Karpas-422 (cell line): Measurements from ENCODE around the gene KNSTRN. TPM values are rescaled to one million over a fixed set of nuclear protein-coding genes. Genes with fewer than 3 reads are reported as not detected.

Experiments used
- DNase-seq: peaks from one replicate; pipeline ENCODE4 v3.0.0-alpha.2; 2015
- H2AFZ ChIP-seq: fragments of 200-600 bp; sonication (generic); 2 replicates; pipeline ENCODE4 v1.6.1; 2014; ENCODE audit warnings: antibody characterized with exemption, low read length, mixed read lengths
- H3K27ac ChIP-seq: fragments of 200-600 bp; sonication (generic); 2 replicates; pipeline ENCODE4 v1.5.1; 2014; ENCODE audit warnings: mild to moderate bottlenecking, low read length, moderate library complexity
- H3K27me3 ChIP-seq: fragments of 200-600 bp; sonication (generic); 2 replicates; pipeline ENCODE4 v1.6.1; 2014; ENCODE audit warnings: low read length, mixed read lengths
- H3K36me3 ChIP-seq: fragments of 200-600 bp; sonication (generic); 2 replicates; pipeline ENCODE4 v1.6.1; 2014; ENCODE audit warnings: low read length, mixed read lengths; ENCODE audit not compliant: insufficient read depth
- H3K4me1 ChIP-seq: fragments of 200-600 bp; sonication (generic); 2 replicates; pipeline ENCODE4 v1.6.1; 2014; ENCODE audit warnings: mild to moderate bottlenecking, low read length, mixed read lengths
- H3K4me2 ChIP-seq: fragments of 200-600 bp; sonication (generic); 2 replicates; pipeline ENCODE4 v1.6.1; 2014; ENCODE audit warnings: low read length, low read depth, mild to moderate bottlenecking; ENCODE audit not compliant: poor library complexity, severe bottlenecking
- H3K4me3 ChIP-seq: fragments of 200-600 bp; sonication (generic); 2 replicates; pipeline ENCODE4 v1.5.1; 2014; ENCODE audit warnings: mild to moderate bottlenecking, antibody characterized with exemption, low read length, mixed read lengths
- H3K79me2 ChIP-seq: fragments of 200-600 bp; sonication (generic); 2 replicates; pipeline ENCODE4 v1.6.1; 2014; ENCODE audit warnings: mild to moderate bottlenecking, low read length, mixed read lengths
- H3K9ac ChIP-seq: fragments of 200-600 bp; sonication (generic); 2 replicates; pipeline ENCODE4 v1.6.0; 2014; ENCODE audit warnings: low read length
- H3K9me2 ChIP-seq: fragments of 200-600 bp; sonication (generic), shearing (Covaris generic); replicated peaks from 2 replicates; pipeline ENCODE4 v1.6.0; 2014; ENCODE audit warnings: mild to moderate bottlenecking, low read length, moderate library complexity; ENCODE audit not compliant: insufficient read depth
- H3K9me3 ChIP-seq: fragments of 300-700, 200-600 bp; sonication (generic); 2 replicates; pipeline ENCODE4 v1.6.1; 2014; ENCODE audit warnings: low read length, mixed read lengths
- H4K20me1 ChIP-seq: fragments of 200-600 bp; sonication (generic); 2 replicates; pipeline ENCODE4 v1.6.1; 2014; ENCODE audit warnings: mild to moderate bottlenecking, antibody characterized with exemption, low read length, low read depth; ENCODE audit not compliant: insufficient read depth
- total RNA-seq: library from RNA; depleted of rRNA; stranded (reverse); fragments of >200 nt; shearing (Covaris generic); gene quantifications from 2 replicates; pipeline ENCODE4 v1.2.3, GENCODE V29; 2014; ENCODE audit warnings: low replicate concordance

KNSTRN gene
- total RNA-seq, 1 experiment from 2014 or later, result 34.5 TPM

DNA sequence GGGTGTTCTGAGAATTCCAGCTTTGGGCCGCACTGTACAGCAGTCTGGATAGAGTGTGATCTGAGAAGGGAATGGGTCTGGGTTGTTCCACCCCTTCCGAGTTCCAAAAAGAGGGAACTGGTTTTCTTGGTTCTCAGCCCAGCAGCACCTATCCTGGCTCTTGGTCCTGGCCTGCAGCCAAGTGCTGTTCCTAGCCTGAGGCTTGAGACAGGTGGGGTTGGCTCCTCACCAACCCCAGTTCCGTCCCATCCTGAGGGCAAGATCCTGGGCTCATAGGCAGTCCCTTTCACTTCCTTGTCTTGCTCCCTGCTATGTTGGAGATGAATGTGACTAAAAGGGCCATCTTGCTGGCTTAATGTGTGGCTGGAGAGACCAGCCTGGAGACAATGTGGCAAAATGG, 38.3 kb downstream of the KNSTRN start:
- H3K4me3 ChIP-seq, result no peak overlapping the region
- DNase-seq, result no peak
- no peak overlapping the region for H3K4me2 ChIP-seq

DNA sequence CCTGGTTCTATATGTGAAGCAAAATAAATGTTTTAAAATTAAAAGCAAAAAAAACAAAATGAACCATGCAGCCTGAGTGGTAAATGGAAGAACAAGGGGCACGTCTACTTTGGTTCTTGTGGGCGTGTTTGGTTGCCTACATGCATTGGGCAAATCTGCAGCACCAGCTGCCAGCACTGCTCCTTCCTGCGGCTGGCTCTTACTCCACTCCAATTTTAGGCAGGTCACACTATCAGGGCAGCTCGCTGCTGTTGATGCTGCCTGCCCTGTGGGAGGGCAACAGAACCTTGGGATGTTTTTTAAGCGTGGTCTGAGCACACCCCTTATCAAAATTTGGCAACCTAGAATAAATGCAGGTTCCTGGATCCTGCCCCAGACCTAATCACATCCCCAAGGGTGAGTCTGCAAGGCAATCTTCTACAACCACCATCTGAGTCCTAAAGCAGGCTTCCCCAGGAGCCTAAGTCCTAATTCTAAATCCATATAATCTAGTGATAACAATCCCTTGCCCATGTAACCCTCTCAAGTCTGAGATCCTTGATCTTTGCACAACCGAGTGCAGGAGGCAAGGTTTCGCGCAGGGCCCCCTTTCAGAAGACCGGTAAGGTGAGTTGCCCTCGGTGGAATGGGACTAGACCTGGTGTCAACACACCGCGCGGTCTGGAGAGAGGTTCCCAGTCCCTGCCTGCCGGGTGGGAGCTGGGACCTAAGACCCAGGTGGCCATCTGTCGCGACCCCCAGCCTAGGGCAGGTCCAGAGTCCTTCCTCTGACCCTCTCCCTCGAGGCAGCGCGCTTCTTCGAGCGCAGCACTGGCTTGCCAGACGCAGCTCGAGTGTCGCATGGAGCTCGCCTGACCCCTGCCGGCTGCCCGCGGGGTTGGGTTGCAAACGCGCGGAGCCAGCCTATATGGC, 39.0 kb downstream of the KNSTRN start:
- DNase-seq, result peak; percentile 92
- H3K27ac ChIP-seq, result no peak overlapping the region
- H3K9me3 ChIP-seq, result no peaks in the 10 kb centered on the region
- H3K4me2 ChIP-seq, result no peak overlapping the region
- H4K20me1 ChIP-seq, result 0 out of 2 replicates have a peak, but pooled peaks cover 8% of the 10 kb centered on the region
- H3K4me3 ChIP-seq, result no peak overlapping the region
- H3K9me2 ChIP-seq, result no peaks in the 10 kb centered on the region
- H2AFZ ChIP-seq, result no peak overlapping the region
- H3K4me1 ChIP-seq, result 0 out of 2 replicates have a peak, but pooled peaks cover 2% of the 10 kb centered on the region
- H3K36me3 ChIP-seq, result peaks cover 5% of the 10 kb centered on the region; the same call in 1 of the 2 replicates
- H3K79me2 ChIP-seq, result no peaks in the 10 kb centered on the region
- no peaks in the 10 kb centered on the region for H3K27me3 ChIP-seq
- no peak overlapping the region for H3K9ac ChIP-seq

More for the DNA sequence above, 38.3 kb downstream of the KNSTRN start:
- no peaks in the 10 kb centered on the region for H3K9me2 ChIP-seq
- no peaks in the 10 kb centered on the region for H3K9me3 ChIP-seq
- H3K36me3 ChIP-seq, result peaks cover 5% of the 10 kb centered on the region; the same call in 1 of the 2 replicates
- H3K9ac ChIP-seq, result no peak overlapping the region
- H3K27ac ChIP-seq, result no peak overlapping the region
- H2AFZ ChIP-seq, result no peak overlapping the region
- H4K20me1 ChIP-seq, result 0 out of 2 replicates have a peak, but pooled peaks cover 8% of the 10 kb centered on the region
- H3K4me1 ChIP-seq, result 0 out of 2 replicates have a peak, but pooled peaks cover 2% of the 10 kb centered on the region
- H3K79me2 ChIP-seq, result no peaks in the 10 kb centered on the region
- no peaks in the 10 kb centered on the region for H3K27me3 ChIP-seq

DNA sequence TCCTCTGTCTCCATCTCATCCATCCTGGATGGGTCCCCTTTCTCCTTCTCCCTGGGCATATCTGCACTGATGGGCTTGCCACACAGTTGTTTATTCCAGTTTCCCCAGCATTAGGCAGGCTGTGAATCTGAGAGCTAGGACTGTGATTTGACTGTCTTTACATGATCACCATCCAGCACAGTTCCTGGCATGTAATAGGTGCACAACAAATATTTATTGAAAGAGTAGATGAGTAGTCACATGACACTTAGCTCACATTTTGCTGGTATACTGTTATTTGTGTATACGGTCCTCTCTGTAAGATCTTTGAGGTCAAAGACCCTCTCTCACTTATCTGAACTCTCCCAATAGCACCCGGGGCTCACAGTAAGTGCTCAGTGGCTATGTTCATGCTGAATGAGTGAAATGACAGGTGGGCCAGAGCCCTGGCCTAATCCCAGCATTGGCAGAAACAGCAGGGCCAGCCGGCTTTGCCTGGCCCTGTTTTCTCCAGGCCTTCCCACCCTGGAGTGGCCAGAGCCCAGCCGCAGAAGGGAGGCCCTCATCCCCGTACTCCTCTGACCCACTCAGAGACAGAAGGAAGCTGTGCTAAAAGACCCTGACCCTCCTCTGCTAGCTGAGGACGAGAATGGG, 42.1 kb downstream of the KNSTRN start:
- H3K9me3 ChIP-seq, result no peaks in the 10 kb centered on the region
- H4K20me1 ChIP-seq, result 0 out of 2 replicates have a peak, but pooled peaks cover 8% of the 10 kb centered on the region
- H3K4me3 ChIP-seq, result no peak overlapping the region
- no peaks in the 10 kb centered on the region for H3K9me2 ChIP-seq
- no peak for DNase-seq
- no peaks in the 10 kb centered on the region for H3K79me2 ChIP-seq
- H3K4me2 ChIP-seq, result no peak overlapping the region
- 0 out of 2 replicates have a peak, but pooled peaks cover 2% of the 10 kb centered on the region for H3K4me1 ChIP-seq
- no peaks in the 10 kb centered on the region for H3K36me3 ChIP-seq
- no peak overlapping the region for H2AFZ ChIP-seq
- H3K27ac ChIP-seq, result no peak overlapping the region
- no peaks in the 10 kb centered on the region for H3K27me3 ChIP-seq
- no peak overlapping the region for H3K9ac ChIP-seq

GRCh38 chr15:40425681-40426080, 43.2 kb downstream of the KNSTRN start:
- Histone ChIP-seq H3K9me2 (no peaks in the 10 kb centered on the region), H3K27ac (no peak overlapping the region), H3K9me3 (no peaks in the 10 kb centered on the region), H3K4me2 (no peak overlapping the region), H4K20me1 (0 out of 2 replicates have a peak, but pooled peaks cover 2% of the 10 kb centered on the region), H3K4me1 (0 out of 2 replicates have a peak, but pooled peaks cover 2% of the 10 kb centered on the region), H2AFZ (no peak overlapping the region), H3K9ac (no peak overlapping the region), H3K27me3 (no peaks in the 10 kb centered on the region), H3K4me3 (no peak overlapping the region), H3K79me2 (no peaks in the 10 kb centered on the region), H3K36me3 (no peaks in the 10 kb centered on the region)
- DNase-seq, result no peak

DNA sequence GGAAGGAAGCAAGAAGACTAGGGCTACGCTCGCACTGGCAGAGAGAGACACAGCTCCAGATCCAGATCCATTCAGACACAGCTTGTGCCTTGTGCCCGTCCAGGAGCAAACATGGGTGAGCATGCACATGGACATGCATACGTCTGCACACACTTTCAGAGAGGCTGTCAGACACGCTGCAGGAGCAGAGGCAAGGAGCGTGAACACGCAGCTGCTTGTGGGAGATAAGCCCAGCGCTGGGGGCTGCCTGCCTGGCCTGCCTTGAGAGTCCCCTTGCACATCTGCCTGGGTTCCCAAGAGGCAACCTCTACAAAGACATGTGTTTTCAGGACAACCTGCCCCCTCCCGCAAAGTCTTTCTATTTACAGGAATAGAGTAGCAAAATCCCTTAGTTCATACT, 44.7 kb downstream of the KNSTRN start:
- Histone ChIP-seq H3K36me3 (no peaks in the 10 kb centered on the region), H3K9me3 (no peaks in the 10 kb centered on the region), H3K79me2 (no peaks in the 10 kb centered on the region), H3K9me2 (no peaks in the 10 kb centered on the region), H3K27me3 (no peaks in the 10 kb centered on the region), H3K4me1 (no peaks in the 10 kb centered on the region), H3K4me2 (no peak overlapping the region), H4K20me1 (no peaks in the 10 kb centered on the region), H2AFZ (no peak overlapping the region), H3K9ac (no peak overlapping the region), H3K4me3 (no peak overlapping the region), H3K27ac (no peak overlapping the region)
- no peak for DNase-seq

GRCh38 chr15:40428185-40428584, 45.7 kb downstream of the KNSTRN start:
- Histone ChIP-seq H3K36me3 (no peaks in the 10 kb centered on the region), H3K9me2 (no peaks in the 10 kb centered on the region), H3K4me2 (no peak overlapping the region), H3K4me3 (no peak overlapping the region), H3K4me1 (no peaks in the 10 kb centered on the region), H3K9ac (no peak overlapping the region), H3K27ac (no peak overlapping the region), H3K9me3 (no peaks in the 10 kb centered on the region), H2AFZ (no peak overlapping the region), H3K27me3 (no peaks in the 10 kb centered on the region), H3K79me2 (no peaks in the 10 kb centered on the region), H4K20me1 (no peaks in the 10 kb centered on the region)
- DNase-seq, result no peak

DNA sequence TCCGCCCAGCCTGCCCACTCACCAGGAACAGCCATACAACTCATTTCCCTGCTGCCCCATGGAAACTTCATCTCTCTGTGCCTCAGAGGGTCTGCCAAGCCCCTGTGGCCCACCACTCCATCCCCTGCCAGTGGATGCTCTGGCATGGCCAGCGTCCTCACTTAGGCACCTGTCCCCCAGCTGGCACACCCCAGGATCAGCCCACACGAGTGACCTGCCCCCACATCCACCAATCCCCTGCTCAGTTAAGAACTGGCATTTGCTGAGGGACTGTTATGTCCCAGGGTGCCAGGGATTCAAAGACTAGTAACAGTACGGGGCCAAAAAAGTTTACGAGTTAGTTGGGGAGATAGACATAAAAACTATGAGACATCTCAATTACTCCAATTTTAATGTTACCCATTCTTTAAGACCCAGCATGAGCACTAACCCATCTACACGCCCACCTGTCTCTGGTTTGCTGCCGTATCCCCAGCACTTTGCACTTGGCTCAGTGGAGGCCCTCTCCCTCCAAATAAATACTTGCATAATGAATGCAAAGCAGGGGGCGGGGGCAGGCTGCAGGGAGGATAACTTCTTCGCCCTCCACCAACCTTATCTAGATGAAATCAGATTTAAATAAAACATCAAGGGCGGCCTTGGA, 46.7 kb downstream of the KNSTRN start:
- no peak for DNase-seq
- Histone ChIP-seq H3K9me2 (no peaks in the 10 kb centered on the region), H3K4me1 (no peaks in the 10 kb centered on the region), H4K20me1 (no peaks in the 10 kb centered on the region), H3K9ac (no peak overlapping the region), H3K27ac (no peak overlapping the region), H3K4me3 (no peak overlapping the region), H3K27me3 (no peaks in the 10 kb centered on the region), H2AFZ (no peak overlapping the region), H3K9me3 (no peaks in the 10 kb centered on the region), H3K36me3 (no peaks in the 10 kb centered on the region), H3K79me2 (no peaks in the 10 kb centered on the region), H3K4me2 (no peak overlapping the region)
